Right renal pelvis (tissue), 4 donors: ENCODE results near the gene PTPRN. TPM values are rescaled to one million over a fixed set of nuclear protein-coding genes. Genes with fewer than 3 reads are reported as not detected.

Source experiments
- DNase-seq, 4 donors: peaks; one replicate each; pipeline ENCODE4 v3.0.0-alpha.2; 2013; ENCODE audit warnings: low read depth in 4 of 4, low spot score in 3 of 4, missing footprints in 1 of 4
- polyA plus RNA-seq, 4 donors: library from polyadenylated mRNA; unstranded; fragments of 120-200 nt; gene quantifications; one replicate each; pipeline ENCODE4 v1.2.1, GENCODE V29; 2013; ENCODE audit not compliant: insufficient read length in 4 of 4

Gene PTPRN
- polyA plus RNA-seq, 4 donors: 0.31 to 0.56 TPM; not detected in 2

- DNase-seq: no peak
Observed at GRCh38 chr2:219247678-219248642, 61.2 kb downstream of the PTPRN start.

- DNase-seq: no peak
Observed at GRCh38 chr2:219246559-219246958, 62.6 kb downstream of the PTPRN start.

GRCh38 chr2:219245899-219246230 is 63.3 kb downstream of the PTPRN start:
- DNase-seq: no peak

GRCh38 chr2:219245148-219245898 is 63.9 kb downstream of the PTPRN start, which contains the start of the genes GLB1L and STK16:
Gene GLB1L (minus strand): TSS chr2:219245444. CDS start chr2:219243573, 1,871 bp downstream.
Gene STK16 (plus strand): TSS chr2:219245479. CDS start chr2:219246000, 521 bp downstream.
- DNase-seq: peak; percentile 82 to 92 (median 90)

- no peak for DNase-seq
Observed at GRCh38 chr2:219244789-219245147, 64.4 kb downstream of the PTPRN start.

- DNase-seq: no peak
Observed at GRCh38 chr2:219243291-219243761, 65.9 kb downstream of the PTPRN start.

Other genes with a start within 250 kb of the PTPRN start
- 1 to 10 TPM; 1.5 to 2.5 (median 1.8) TPM for gene IHH, start 248.5 kb downstream of the PTPRN start, polyA plus RNA-seq
- 10 to 100 TPM; 18.8 to 21.3 (median 20.1) TPM for gene NHEJ1, start 148.6 kb downstream of the PTPRN start, polyA plus RNA-seq
- 10 to 100 TPM; 14.8 to 23.3 (median 18.8) TPM for gene SLC23A3, start 139.4 kb downstream of the PTPRN start, polyA plus RNA-seq
- gene CNPPD1, start 132.5 kb downstream of the PTPRN start, polyA plus RNA-seq: 10 to 100 TPM; 66.2 to 75.3 (median 70.5) TPM
- gene RETREG2, start 131.1 kb downstream of the PTPRN start, polyA plus RNA-seq: 100 to 1,000 TPM; 110 to 129 (median 121) TPM
- gene ZFAND2B, start 102.6 kb downstream of the PTPRN start, polyA plus RNA-seq: 10 to 100 TPM; 40.5 to 46.5 (median 43.2) TPM
- 10 to 100 TPM; 32.4 to 40.3 (median 36.8) TPM for gene ABCB6, start 90.4 kb downstream of the PTPRN start, polyA plus RNA-seq
- gene ATG9A, start 79.8 kb downstream of the PTPRN start, polyA plus RNA-seq: 10 to 100 TPM; 43.5 to 49.3 (median 45.6) TPM
- 10 to 100 TPM; 40.5 to 59.2 (median 50.4) TPM for gene ANKZF1, start 79.6 kb downstream of the PTPRN start, polyA plus RNA-seq
- 10 to 100 TPM; 21.3 to 28.2 (median 24.2) TPM for gene GLB1L, start 64.0 kb downstream of the PTPRN start, polyA plus RNA-seq
- 10 to 100 TPM; 36.3 to 41.8 (median 37.8) TPM for gene STK16, start 63.9 kb downstream of the PTPRN start, polyA plus RNA-seq
- gene TUBA4B, start 56.2 kb downstream of the PTPRN start, polyA plus RNA-seq: under 1 TPM; 0.87 to 0.97 (median 0.92) TPM
- 10 to 100 TPM; 34.0 to 60.1 (median 37.1) TPM for gene TUBA4A, start 55.5 kb downstream of the PTPRN start, polyA plus RNA-seq
- 10 to 100 TPM; 73.3 to 89.5 (median 76.2) TPM for gene DNAJB2, start 30.0 kb downstream of the PTPRN start, polyA plus RNA-seq
- gene RESP18, start 23.3 kb upstream of the PTPRN start, polyA plus RNA-seq: not detected
- gene DNPEP, start 78.5 kb upstream of the PTPRN start, polyA plus RNA-seq: 10 to 100 TPM; 54.2 to 67.5 (median 58.2) TPM
- 1 to 10 TPM; 5.9 to 6.8 (median 6.6) TPM for gene DES, start 109.0 kb upstream of the PTPRN start, polyA plus RNA-seq
- gene SPEG, start 125.4 kb upstream of the PTPRN start, polyA plus RNA-seq: 10 to 100 TPM; 10.3 to 15.2 (median 13.3) TPM
- gene GMPPA, start 189.5 kb upstream of the PTPRN start, polyA plus RNA-seq: 10 to 100 TPM; 35.0 to 42.9 (median 36.4) TPM
- gene ASIC4, start 205.1 kb upstream of the PTPRN start, polyA plus RNA-seq: under 1 TPM; 0.07 to 0.18 (median 0.16) TPM
- gene CHPF, start 234.4 kb upstream of the PTPRN start, polyA plus RNA-seq: 10 to 100 TPM; 23.8 to 46.3 (median 30.1) TPM
- 1 to 10 TPM; 2.0 to 4.0 (median 2.8) TPM for gene TMEM198, start 234.6 kb upstream of the PTPRN start, polyA plus RNA-seq